Kidney (tissue), 14 donors: ENCODE data around the gene TRMT44. TPM values are rescaled to one million over a fixed set of nuclear protein-coding genes. Genes with fewer than 3 reads are reported as not detected.

Experiments used
- DNase-seq, 5 donors: peaks; one replicate each; pipeline ENCODE4 v3.0.0-alpha.2; 2013 to 2020
- FAIRE-seq: peaks from 2 replicates; lab custom pipeline; 2012; peaks lifted over from hg19 to GRCh38; lab: Jason Lieb, UNC
- H3K27ac ChIP-seq, 2 donors: one replicate each; pipeline ENCODE4 v1.7.0; 2013; ENCODE audit warnings: low read depth in 2 of 2, low read length in 2 of 2, inconsistent platforms in 1 of 2
- H3K27me3 ChIP-seq: one replicate; pipeline ENCODE4 v1.7.1; 2013; ENCODE audit warnings: low read length, inconsistent platforms; ENCODE audit not compliant: control insufficient read depth, insufficient read depth
- H3K36me3 ChIP-seq, 3 donors: one replicate each; pipeline versions ENCODE4 v1.7.0 to v1.7.1; 2013; ENCODE audit warnings: low read length in 3 of 3, control low read depth in 1 of 3, inconsistent platforms in 1 of 3; ENCODE audit not compliant: insufficient read depth in 3 of 3, control insufficient read depth in 2 of 3
- H3K4me1 ChIP-seq, 3 donors: one replicate each; pipeline versions ENCODE4 v1.7.0 to v1.7.1; 2013; ENCODE audit warnings: low read length in 3 of 3, inconsistent platforms in 1 of 3, low read depth in 1 of 3; ENCODE audit not compliant: control insufficient read depth in 2 of 3, insufficient read depth in 2 of 3
- H3K4me3 ChIP-seq, 3 donors: one replicate each; pipeline versions ENCODE4 v1.7.0 to v1.8.1; 2013; ENCODE audit warnings: low read length in 3 of 3, control low read depth in 1 of 3, inconsistent platforms in 1 of 3
- H3K9ac ChIP-seq, 3 donors: one replicate each; pipeline versions ENCODE4 v1.7.0 to v1.7.1; 2013; ENCODE audit warnings: low read length in 3 of 3, control low read depth in 1 of 3, inconsistent platforms in 1 of 3
- H3K9me3 ChIP-seq, 3 donors: one replicate each; pipeline versions ENCODE4 v1.7.0 to v1.7.1; 2013; ENCODE audit warnings: low read length in 3 of 3, control low read depth in 1 of 3, inconsistent platforms in 1 of 3; ENCODE audit not compliant: control insufficient read depth in 2 of 3, insufficient read depth in 1 of 3
- CTCF ChIP-seq: IDR thresholded peaks from 3 replicates; pipeline ENCODE4 v1.5.1; 2012; ENCODE audit warnings: mild to moderate bottlenecking, moderate library complexity, borderline replicate concordance; ENCODE audit not compliant: insufficient read depth; ENCODE audit errors: extremely low read depth
- intact Hi-C: fragments of 100-400 bp; cut with DNase I; formaldehyde crosslinking; loops from one replicate; pipeline ENCODE4 v1.11.1; 2022
- polyA plus RNA-seq: library from polyadenylated mRNA; stranded (reverse); fragments of 350-450 nt; fragmentation: Illumina TruSeq; extraction: RNeasy Lipid Tissue Mini Kit (QIAGEN cat#74804); gene quantifications from one replicate; pipeline ENCODE4 v1.2.3, GENCODE V29; 2014; ENCODE audit warnings: low read depth, low replicate concordance; ENCODE audit not compliant: insufficient read depth
- total RNA-seq: library from RNA; stranded (reverse); fragmentation: NEBNext Ultra II Directional; extraction: Animal tissue kit (Norgen Biotek cat#: 25700); gene quantifications from one replicate; pipeline ENCODE4 v1.2.1, GENCODE V29; 2021
- donor health status: control.
- donor health status: control.
- donor health status: control.
- donor health status: control.
- donor health status: control.
- donor health status: DM: yes; HTN: yes; CAD: no.
- donor health status: Normal renal cell carcinoma (clear cell type).

TRMT44 gene
- total and polyA plus RNA-seq, 2 donors from 2014 or later = 5.1 to 20.1 TPM

- Histone ChIP-seq H3K4me1 (peaks cover 0 to 25% (median 5%) of the 10 kb centered on the region in 3 donors), H3K27me3 (no peaks in the 10 kb centered on the region), H3K9ac (peak overlapping the region; percentile 48 to 92 (median 85)), H3K9me3 (no peaks in the 10 kb centered on the region), H3K27ac (no peak overlapping the region), H3K4me3 (peak overlapping the region; percentile 85 to 100 (median 100)), H3K36me3 (peaks cover 2 to 6% (median 2%) of the 10 kb centered on the region in 3 donors)
- intact Hi-C loops = no loop called here
- DNase-seq (no peak), FAIRE-seq (no peak)
- no peak for TF ChIP-seq CTCF
Observed at GRCh38 chr4:8441499-8442091, 1.0 kb downstream of the TRMT44 start.

GRCh38 chr4:8442596-8443358 is 2.2 kb downstream of the TRMT44 start:
- Histone ChIP-seq H3K27me3 (no peaks in the 10 kb centered on the region), H3K4me3 (peak overlapping the region in 2 of 3 donors; percentile 85 to 100), H3K9ac (peak overlapping the region in 1 of 3 donors; percentile 85), H3K36me3 (peaks cover 2 to 15% (median 2%) of the 10 kb centered on the region in 3 donors), H3K4me1 (peaks cover 0 to 22% (median 5%) of the 10 kb centered on the region in 3 donors), H3K9me3 (no peaks in the 10 kb centered on the region), H3K27ac (no peak overlapping the region)
- intact Hi-C loops = no loop called here
- DNase-seq = no peak
- no peak for FAIRE-seq
- no peak for TF ChIP-seq CTCF

- Histone ChIP-seq H3K4me1 (peaks cover 0 to 20% (median 5%) of the 10 kb centered on the region in 3 donors), H3K36me3 (peaks cover 2 to 18% (median 7%) of the 10 kb centered on the region in 3 donors), H3K27me3 (no peaks in the 10 kb centered on the region), H3K4me3 (no peak overlapping the region), H3K9me3 (no peaks in the 10 kb centered on the region), H3K9ac (no peak overlapping the region), H3K27ac (no peak overlapping the region)
- no peak for TF ChIP-seq CTCF
- DNase-seq = no peak
- intact Hi-C loops = no loop called here
- no peak for FAIRE-seq
Observed at GRCh38 chr4:8443801-8444200, 3.2 kb downstream of the TRMT44 start.
